Gastroesophageal sphincter (tissue), 3 donors: ENCODE results near the gene WNK2.

Source experiments
- EP300 ChIP-seq: sonication (generic); formaldehyde crosslinking; IDR thresholded peaks from one replicate; pipeline ENCODE4 v1.6.1; 2017; ENCODE audit warnings: antibody characterized with exemption, mild to moderate bottlenecking
- POLR2A ChIP-seq, 2 donors: fragments of 450-650 bp; IDR thresholded peaks; one replicate each; pipeline ENCODE4 v1.6.1; 2017; ENCODE audit warnings: antibody characterized with exemption in 2 of 2, mild to moderate bottlenecking in 2 of 2, moderate library complexity in 1 of 2
- POLR2AphosphoS5 ChIP-seq: sonication (generic); formaldehyde crosslinking; IDR thresholded peaks from one replicate; pipeline ENCODE4 v1.6.1; 2017; ENCODE audit warnings: antibody characterized with exemption
- TF ChIP-seq, protein P1 (sequence below), 4 experiments: fragments of 200-600 bp in 2 of 4; fragments of 450-650 bp in 2 of 4; sonication (generic) in 1 of 4; IDR thresholded peaks; one replicate each; pipeline ENCODE4 v1.5.1; 2017 to 2019; ENCODE audit warnings: antibody characterized with exemption in 4 of 4, mild to moderate bottlenecking in 2 of 4, moderate library complexity in 2 of 4

DNA sequence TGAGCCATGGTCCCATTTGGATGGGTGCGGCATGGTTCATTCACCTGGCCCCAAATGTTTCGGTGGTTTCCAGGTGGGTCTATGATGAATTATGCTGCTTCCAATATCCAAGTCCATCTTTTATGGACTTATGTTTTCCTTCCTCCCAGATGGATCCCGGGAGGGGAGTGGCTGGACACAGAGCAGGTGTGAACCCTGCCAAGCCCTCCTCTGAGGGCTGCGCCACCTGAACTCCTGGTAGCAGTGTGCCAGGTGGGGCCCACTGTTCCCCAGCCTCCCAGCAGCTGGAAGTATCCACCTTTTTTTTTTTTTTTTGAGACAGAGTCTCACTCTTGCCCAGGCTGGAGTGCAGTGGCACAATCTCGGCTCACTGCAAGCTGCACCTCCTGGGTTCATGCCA, 42.9 kb downstream of the WNK2 start:
- TF ChIP-seq, protein P1, sequence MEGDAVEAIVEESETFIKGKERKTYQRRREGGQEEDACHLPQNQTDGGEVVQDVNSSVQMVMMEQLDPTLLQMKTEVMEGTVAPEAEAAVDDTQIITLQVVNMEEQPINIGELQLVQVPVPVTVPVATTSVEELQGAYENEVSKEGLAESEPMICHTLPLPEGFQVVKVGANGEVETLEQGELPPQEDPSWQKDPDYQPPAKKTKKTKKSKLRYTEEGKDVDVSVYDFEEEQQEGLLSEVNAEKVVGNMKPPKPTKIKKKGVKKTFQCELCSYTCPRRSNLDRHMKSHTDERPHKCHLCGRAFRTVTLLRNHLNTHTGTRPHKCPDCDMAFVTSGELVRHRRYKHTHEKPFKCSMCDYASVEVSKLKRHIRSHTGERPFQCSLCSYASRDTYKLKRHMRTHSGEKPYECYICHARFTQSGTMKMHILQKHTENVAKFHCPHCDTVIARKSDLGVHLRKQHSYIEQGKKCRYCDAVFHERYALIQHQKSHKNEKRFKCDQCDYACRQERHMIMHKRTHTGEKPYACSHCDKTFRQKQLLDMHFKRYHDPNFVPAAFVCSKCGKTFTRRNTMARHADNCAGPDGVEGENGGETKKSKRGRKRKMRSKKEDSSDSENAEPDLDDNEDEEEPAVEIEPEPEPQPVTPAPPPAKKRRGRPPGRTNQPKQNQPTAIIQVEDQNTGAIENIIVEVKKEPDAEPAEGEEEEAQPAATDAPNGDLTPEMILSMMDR (IDR thresholded peaks at IDR 0.05) = no peak
- TF ChIP-seq POLR2AphosphoS5 = no peak
- TF ChIP-seq EP300 = no peak
- no peak for TF ChIP-seq POLR2A (IDR thresholded peaks at IDR 0.05)
